Gastroesophageal sphincter (tissue), 4 donors: ENCODE results near the gene PRKG1. TPM values are rescaled to one million over a fixed set of nuclear protein-coding genes. Genes with fewer than 3 reads are reported as not detected.
A peak's percentile ranks its signal among the peaks of the same experiment; 100 is the strongest.

ENCODE experiments used
- ATAC-seq: fragments of 150-250 bp; one replicate; pipeline ENCODE4 v1.9.1; 2016; ENCODE audit warnings: mild to moderate bottlenecking, moderate library complexity
- H3K27ac ChIP-seq, 4 donors: fragments of 200-600 bp; sonication (generic) in 3 of 4; 1 replicate in 3 of 4; 2 replicates in 1 of 4; pipeline ENCODE4 v1.5.1; 2016 to 2019
- H3K27me3 ChIP-seq: fragments of 200-600 bp; sonication (generic); one replicate; pipeline ENCODE4 v1.5.1; 2019
- H3K36me3 ChIP-seq, 2 donors: fragments of 200-600 bp; sonication (generic); one replicate each; pipeline ENCODE4 v1.5.1; 2019; ENCODE audit warnings: control low read depth in 1 of 2
- H3K4me1 ChIP-seq, 3 donors: fragments of 200-600 bp; sonication (generic); 1 replicate in 2 of 3; 2 replicates in 1 of 3; pipeline ENCODE4 v1.5.1; 2016 to 2019; ENCODE audit warnings: control low read depth in 2 of 3
- H3K4me3 ChIP-seq, 2 donors: fragments of 200-600 bp; sonication (generic); one replicate each; pipeline ENCODE4 v1.5.1; 2019; ENCODE audit warnings: mild to moderate bottlenecking in 1 of 2, moderate library complexity in 1 of 2
- H3K9me3 ChIP-seq, 3 donors: fragments of 200-600 bp; sonication (generic); one replicate each; pipeline ENCODE4 v1.5.1; 2017 to 2019; ENCODE audit warnings: control low read depth in 2 of 3
- CTCF ChIP-seq, 4 experiments: fragments of 200-600 bp in 2 of 4; fragments of 450-650 bp in 2 of 4; sonication (generic) in 1 of 4; IDR thresholded peaks; one replicate each; pipeline ENCODE4 v1.5.1; 2017 to 2019; ENCODE audit warnings: antibody characterized with exemption in 4 of 4, mild to moderate bottlenecking in 2 of 4, moderate library complexity in 2 of 4
- EP300 ChIP-seq: sonication (generic); formaldehyde crosslinking; IDR thresholded peaks from one replicate; pipeline ENCODE4 v1.6.1; 2017; ENCODE audit warnings: antibody characterized with exemption, mild to moderate bottlenecking
- POLR2A ChIP-seq, 2 donors: fragments of 450-650 bp; IDR thresholded peaks; one replicate each; pipeline ENCODE4 v1.6.1; 2017; ENCODE audit warnings: antibody characterized with exemption in 2 of 2, mild to moderate bottlenecking in 2 of 2, moderate library complexity in 1 of 2
- POLR2AphosphoS5 ChIP-seq: sonication (generic); formaldehyde crosslinking; IDR thresholded peaks from one replicate; pipeline ENCODE4 v1.6.1; 2017; ENCODE audit warnings: antibody characterized with exemption
- WGBS, 2 donors: methylation state at CpG; one replicate each; pipeline ENCODE4 v1.1.5; 2018; ENCODE audit warnings: low coverage in 1 of 2; 5-methylcytosine and 5-hydroxymethylcytosine counted together
- total RNA-seq, 4 donors: library from RNA; depleted of rRNA; stranded (reverse); fragments of >200 nt; gene quantifications; one replicate each; pipeline ENCODE4 v1.1.0, GENCODE V29; 2016

The PRKG1 gene
- total RNA-seq, 4 donors from 2014 or later, result 27.5 to 73.2 (median 39.2) TPM

- WGBS, 2 donors, result 46% methylated on average over 1 of the region's 1 CpG; no CpG with 5 or more reads in 1 of the 2 donors
- Histone ChIP-seq H3K4me1 (peaks cover 0 to 30% (median 2%) of the 10 kb centered on the region in 3 donors), H3K4me3 (no peak overlapping the region), H3K27ac (peak overlapping the region in 3 of 4 donors; percentile 1 to 55 (median 44)), H3K36me3 (no peaks in the 10 kb centered on the region), H3K27me3 (no peaks in the 10 kb centered on the region), H3K9me3 (no peaks in the 10 kb centered on the region)
- ATAC-seq, result no peak
- TF ChIP-seq POLR2A (IDR thresholded peaks at IDR 0.05) (no peak), CTCF (IDR thresholded peaks at IDR 0.05) (no peak), POLR2AphosphoS5 (no peak), EP300 (no peak)
Measured at GRCh38 chr10:51952056-51952455, 877.8 kb downstream of the PRKG1 start.

- no peaks in the 10 kb centered on the region for H3K9me3 ChIP-seq
- WGBS, 2 donors, result 61 to 76% methylated on average over 2 of the region's 2 CpGs
- no peak overlapping the region for H3K4me3 ChIP-seq
- TF ChIP-seq EP300 (no peak), POLR2AphosphoS5 (no peak), POLR2A (IDR thresholded peaks at IDR 0.05) (no peak), CTCF (IDR thresholded peaks at IDR 0.05) (no peak)
- no peak overlapping the region for H3K27ac ChIP-seq
- no peaks in the 10 kb centered on the region for H3K36me3 ChIP-seq
- no peaks in the 10 kb centered on the region for H3K27me3 ChIP-seq
- ATAC-seq, result no peak
- H3K4me1 ChIP-seq, result peaks cover 0 to 41% (median 2%) of the 10 kb centered on the region in 3 donors
Measured at GRCh38 chr10:51955696-51956095, 881.4 kb downstream of the PRKG1 start.

GRCh38 chr10:51956822-51957221 is 882.5 kb downstream of the PRKG1 start:
- H3K27ac ChIP-seq, result no peak overlapping the region
- H3K36me3 ChIP-seq, result no peaks in the 10 kb centered on the region
- no peak for ATAC-seq
- no peak for TF ChIP-seq CTCF (IDR thresholded peaks at IDR 0.05)
- no peak for TF ChIP-seq POLR2A (IDR thresholded peaks at IDR 0.05)
- no peak for TF ChIP-seq EP300
- TF ChIP-seq POLR2AphosphoS5, result no peak
- H3K9me3 ChIP-seq, result no peaks in the 10 kb centered on the region
- no peak overlapping the region for H3K4me3 ChIP-seq
- H3K27me3 ChIP-seq, result no peaks in the 10 kb centered on the region
- H3K4me1 ChIP-seq, result peaks cover 0 to 33% (median 2%) of the 10 kb centered on the region in 3 donors

- TF ChIP-seq POLR2AphosphoS5 (no peak), EP300 (no peak), POLR2A (IDR thresholded peaks at IDR 0.05) (no peak), CTCF (IDR thresholded peaks at IDR 0.05) (peak; percentile 30 to 70 (median 66))
- no peaks in the 10 kb centered on the region for H3K27me3 ChIP-seq
- no peak overlapping the region for H3K27ac ChIP-seq
- peaks cover 0 to 19% (median 0%) of the 10 kb centered on the region in 3 donors for H3K4me1 ChIP-seq
- H3K36me3 ChIP-seq, result no peaks in the 10 kb centered on the region
- no peaks in the 10 kb centered on the region for H3K9me3 ChIP-seq
- peak; percentile 67 for ATAC-seq
- WGBS, 2 donors, result 0 to 8% methylated on average over 7 to 8 of the region's 8 CpGs
- H3K4me3 ChIP-seq, result no peak overlapping the region
Measured at GRCh38 chr10:51960494-51960895, 886.2 kb downstream of the PRKG1 start.

- Histone ChIP-seq H3K4me1 (peaks cover 0 to 19% (median 0%) of the 10 kb centered on the region in 3 donors), H3K27ac (no peak overlapping the region), H3K4me3 (no peak overlapping the region), H3K9me3 (no peaks in the 10 kb centered on the region), H3K27me3 (no peaks in the 10 kb centered on the region), H3K36me3 (no peaks in the 10 kb centered on the region)
- no peak for ATAC-seq
- TF ChIP-seq POLR2A (IDR thresholded peaks at IDR 0.05), result no peak
- TF ChIP-seq POLR2AphosphoS5, result no peak
- no peak for TF ChIP-seq EP300
- TF ChIP-seq CTCF (IDR thresholded peaks at IDR 0.05), result no peak
- WGBS, 2 donors, result 83 to 86% methylated on average over 3 of the region's 3 CpGs
Measured at GRCh38 chr10:51961401-51961800, 887.1 kb downstream of the PRKG1 start.
